Mesenchymal stem cell (in vitro differentiated cells and primary cell): ENCODE results near the gene ESYT2.
A peak's percentile ranks its signal among the peaks of the same experiment; 100 is the strongest.
"Not testable (repeated sequence)": the region's sequence is repeated elsewhere in the genome, so short reads cannot be mapped to it uniquely, and the experiment has no call there.

Experiments
- DNase-seq: peaks from one replicate; pipeline ENCODE4 v3.0.0-alpha.2; 2013
- H2AFZ ChIP-seq: one replicate; pipeline ENCODE4 v1.6.1; 2013; ENCODE audit warnings: low read depth, mild to moderate bottlenecking, control low read depth, inconsistent platforms, low read length, moderate library complexity
- H2AK5ac ChIP-seq: 2 replicates; pipeline ENCODE4 v1.6.1; 2013; ENCODE audit warnings: low read length, moderate library complexity, mild to moderate bottlenecking, inconsistent platforms; ENCODE audit not compliant: severe bottlenecking
- H2BK120ac ChIP-seq: one replicate; pipeline ENCODE4 v1.6.1; 2013; ENCODE audit warnings: low read depth, mild to moderate bottlenecking, inconsistent platforms, low read length, moderate library complexity
- H2BK12ac ChIP-seq, 2 experiments: one replicate each; pipeline ENCODE4 v1.6.1; 2013; ENCODE audit warnings: inconsistent platforms in 2 of 2, low read length in 2 of 2, mild to moderate bottlenecking in 2 of 2, moderate library complexity in 2 of 2, control low read depth in 1 of 2
- H2BK15ac ChIP-seq: one replicate; pipeline ENCODE4 v1.6.1; 2013; ENCODE audit warnings: mild to moderate bottlenecking, low read depth, inconsistent platforms; ENCODE audit not compliant: poor library complexity, severe bottlenecking
- H2BK5ac ChIP-seq: 2 replicates; pipeline ENCODE4 v1.6.1; 2013; ENCODE audit warnings: low read depth, mild to moderate bottlenecking, low read length, control low read depth, inconsistent platforms; ENCODE audit not compliant: poor library complexity, severe bottlenecking
- H3K14ac ChIP-seq, 2 experiments: one replicate each; pipeline ENCODE4 v1.6.1; 2013; ENCODE audit warnings: inconsistent platforms in 2 of 2, low read length in 2 of 2, control low read depth in 1 of 2, mild to moderate bottlenecking in 1 of 2, moderate library complexity in 1 of 2
- H3K18ac ChIP-seq, 2 experiments: one replicate each; pipeline ENCODE4 v1.6.1; 2013; ENCODE audit warnings: inconsistent platforms in 2 of 2, low read length in 2 of 2, control low read depth in 1 of 2, low read depth in 1 of 2, mild to moderate bottlenecking in 1 of 2
- H3K23ac ChIP-seq, 2 experiments: one replicate each; pipeline ENCODE4 v1.6.1; 2013; ENCODE audit warnings: inconsistent platforms in 2 of 2, low read length in 2 of 2, mild to moderate bottlenecking in 2 of 2, moderate library complexity in 2 of 2, control low read depth in 1 of 2
- H3K27ac ChIP-seq: 2 replicates; pipeline ENCODE4 v1.5.1; 2013; ENCODE audit warnings: mild to moderate bottlenecking, moderate library complexity, low read length, control low read depth, inconsistent platforms; ENCODE audit not compliant: poor library complexity, severe bottlenecking
- H3K27me3 ChIP-seq, 2 experiments: 2 replicates each; pipeline versions ENCODE4 v1.6.1 to v1.7.0; 2013; ENCODE audit warnings: low read length in 2 of 2, mild to moderate bottlenecking in 2 of 2, moderate library complexity in 2 of 2, control low read depth in 1 of 2, inconsistent platforms in 1 of 2; ENCODE audit not compliant: control insufficient read depth in 1 of 2, insufficient read depth in 1 of 2
- H3K36me3 ChIP-seq, 2 experiments: 2 replicates each; pipeline versions ENCODE4 v1.6.1 to v1.7.0; 2013; ENCODE audit warnings: low read length in 2 of 2, control low read depth in 1 of 2, inconsistent platforms in 1 of 2, low read depth in 1 of 2, mild to moderate bottlenecking in 1 of 2; ENCODE audit not compliant: insufficient read depth in 2 of 2, control insufficient read depth in 1 of 2
- H3K4ac ChIP-seq, 2 experiments: one replicate each; pipeline ENCODE4 v1.6.1; 2013; ENCODE audit warnings: inconsistent platforms in 2 of 2, low read length in 2 of 2, mild to moderate bottlenecking in 2 of 2, moderate library complexity in 2 of 2, control low read depth in 1 of 2, low read depth in 1 of 2
- H3K4me1 ChIP-seq: 2 replicates; pipeline ENCODE4 v1.6.1; 2013; ENCODE audit warnings: low read depth, low read length, control low read depth; ENCODE audit not compliant: control insufficient read depth, insufficient read depth
- H3K4me2 ChIP-seq: 2 replicates; pipeline ENCODE4 v1.6.1; 2013; ENCODE audit warnings: low read length, mild to moderate bottlenecking, inconsistent platforms; ENCODE audit not compliant: poor library complexity, severe bottlenecking
- H3K4me3 ChIP-seq, 2 experiments: 2 replicates each; pipeline versions ENCODE4 v1.5.1 to v1.7.0; 2013; ENCODE audit warnings: low read length in 2 of 2, mild to moderate bottlenecking in 2 of 2, control low read depth in 1 of 2, low read depth in 1 of 2; ENCODE audit not compliant: insufficient read depth in 1 of 2
- H3K79me1 ChIP-seq: replicated peaks from 2 replicates; pipeline ENCODE4 v1.6.1; 2013; ENCODE audit warnings: mild to moderate bottlenecking, control low read depth, low read length, inconsistent platforms; ENCODE audit not compliant: poor library complexity, severe bottlenecking
- H3K9ac ChIP-seq: 2 replicates; pipeline ENCODE4 v1.7.0; 2013; ENCODE audit warnings: mild to moderate bottlenecking, low read length, moderate library complexity
- H3K9me3 ChIP-seq: 2 replicates; pipeline ENCODE4 v1.7.0; 2013; ENCODE audit warnings: mild to moderate bottlenecking, low read length; ENCODE audit not compliant: control insufficient read depth
- H4K8ac ChIP-seq: one replicate; pipeline ENCODE4 v1.6.1; 2013; ENCODE audit warnings: inconsistent platforms, mild to moderate bottlenecking, low read length, moderate library complexity
- H4K91ac ChIP-seq: one replicate; pipeline ENCODE4 v1.6.1; 2013; ENCODE audit warnings: mild to moderate bottlenecking, low read length, inconsistent platforms
- WGBS: methylation state at CpG from one replicate; pipeline ENCODE4 v1.1.7; 2013; ENCODE audit warnings: mixed read lengths; 5-methylcytosine and 5-hydroxymethylcytosine counted together

Gene ESYT2

GRCh38 chr7:158862985-158863610 is 33.8 kb upstream of the ESYT2 start:
- Histone ChIP-seq H3K9ac (peak overlapping the region; percentile 73), H3K4me1 (peaks cover 11% of the 10 kb centered on the region), H4K91ac (peak overlapping the region; percentile 29), H3K79me1 (peaks cover 34% of the 10 kb centered on the region), H3K4me2 (peak overlapping the region; percentile 80), H3K4me3 (peak overlapping the region; percentile 54 to 65), H3K18ac (peak overlapping the region; percentile 55 to 65), H4K8ac (peak overlapping the region; percentile 45)
- not testable (repeated sequence) for H3K27me3 ChIP-seq, H2AFZ ChIP-seq, H3K9me3 ChIP-seq, H3K27ac ChIP-seq, H2AK5ac ChIP-seq, H2BK12ac ChIP-seq, H3K36me3 ChIP-seq, H3K23ac ChIP-seq, H3K4ac ChIP-seq, H3K14ac ChIP-seq, H2BK5ac ChIP-seq, H2BK120ac ChIP-seq, H2BK15ac ChIP-seq
- 70% methylated on average over 12 of the region's 13 CpGs for WGBS
- DNase-seq = peak; percentile 38

- no peak overlapping the region for H4K8ac ChIP-seq
- WGBS = 97% methylated on average over 10 of the region's 11 CpGs
These were observed 32.8 kb upstream of the ESYT2 start for GRCh38 chr7:158861936-158862704.

GRCh38 chr7:158861004-158861787 is 31.9 kb upstream of the ESYT2 start:
- 66% methylated on average over 15 of the region's 15 CpGs for WGBS

More at GRCh38 chr7:158861936-158862704, 32.8 kb upstream of the ESYT2 start:
- no peaks in the 10 kb centered on the region for H3K27me3 ChIP-seq
- H2AFZ ChIP-seq = no peak overlapping the region
- H3K4me2 ChIP-seq = no peak overlapping the region
- peaks cover 11% of the 10 kb centered on the region for H3K4me1 ChIP-seq
- no peak overlapping the region for H3K27ac ChIP-seq
- H3K9ac ChIP-seq = no peak overlapping the region
- H2BK5ac ChIP-seq = no peak overlapping the region
- no peak overlapping the region for H2BK120ac ChIP-seq
- no peak overlapping the region for H4K91ac ChIP-seq
- no peak overlapping the region for H3K4me3 ChIP-seq
- H2BK12ac ChIP-seq = no peak overlapping the region
- no peak overlapping the region for H3K4ac ChIP-seq
- H3K9me3 ChIP-seq = no peaks in the 10 kb centered on the region
- peaks cover 27% of the 10 kb centered on the region for H3K79me1 ChIP-seq
- no peak overlapping the region for H2AK5ac ChIP-seq
- no peak overlapping the region for H3K23ac ChIP-seq
- no peak overlapping the region for H2BK15ac ChIP-seq
- H3K14ac ChIP-seq = no peak overlapping the region
- no peaks in the 10 kb centered on the region for H3K36me3 ChIP-seq
- DNase-seq = no peak
- H3K18ac ChIP-seq = no peak overlapping the region

GRCh38 chr7:158860394-158860793 is 31.1 kb upstream of the ESYT2 start:
- no peak overlapping the region for H2AK5ac ChIP-seq
- WGBS = no CpG with 5 or more reads among the region's 1 CpG
- peaks cover 8% of the 10 kb centered on the region for H3K4me1 ChIP-seq
- H2BK5ac ChIP-seq = no peak overlapping the region
- no peak overlapping the region for H3K23ac ChIP-seq
- H3K9ac ChIP-seq = no peak overlapping the region
- DNase-seq = no peak
- no peak overlapping the region for H3K14ac ChIP-seq
- H3K4me3 ChIP-seq = no peak overlapping the region
- H3K18ac ChIP-seq = no peak overlapping the region
- H3K4me2 ChIP-seq = no peak overlapping the region
- H3K27me3 ChIP-seq = no peaks in the 10 kb centered on the region
- no peak overlapping the region for H3K4ac ChIP-seq
- no peaks in the 10 kb centered on the region for H3K36me3 ChIP-seq
- no peak overlapping the region for H2BK15ac ChIP-seq
- H4K91ac ChIP-seq = no peak overlapping the region
- H3K9me3 ChIP-seq = no peaks in the 10 kb centered on the region
- H2AFZ ChIP-seq = no peak overlapping the region
- no peak overlapping the region for H2BK12ac ChIP-seq
- peaks cover 16% of the 10 kb centered on the region for H3K79me1 ChIP-seq
- no peak overlapping the region for H3K27ac ChIP-seq
- no peak overlapping the region for H2BK120ac ChIP-seq
- no peak overlapping the region for H4K8ac ChIP-seq

More at GRCh38 chr7:158861004-158861787, 31.9 kb upstream of the ESYT2 start:
- no peak overlapping the region for H3K4me3 ChIP-seq
- H3K18ac ChIP-seq = no peak overlapping the region
- H2BK15ac ChIP-seq = no peak overlapping the region
- H3K4me2 ChIP-seq = no peak overlapping the region
- H2AFZ ChIP-seq = no peak overlapping the region
- H3K27me3 ChIP-seq = no peaks in the 10 kb centered on the region
- H3K27ac ChIP-seq = no peak overlapping the region
- peaks cover 22% of the 10 kb centered on the region for H3K79me1 ChIP-seq
- no peak overlapping the region for H3K14ac ChIP-seq
- no peak for DNase-seq
- H2AK5ac ChIP-seq = no peak overlapping the region
- peaks cover 11% of the 10 kb centered on the region for H3K4me1 ChIP-seq
- H4K91ac ChIP-seq = peak overlapping the region; percentile 7
- no peaks in the 10 kb centered on the region for H3K36me3 ChIP-seq
- no peak overlapping the region for H3K4ac ChIP-seq
- H3K23ac ChIP-seq = no peak overlapping the region
- H2BK12ac ChIP-seq = no peak overlapping the region
- no peak overlapping the region for H4K8ac ChIP-seq
- H2BK120ac ChIP-seq = no peak overlapping the region
- no peaks in the 10 kb centered on the region for H3K9me3 ChIP-seq
- no peak overlapping the region for H2BK5ac ChIP-seq
- H3K9ac ChIP-seq = no peak overlapping the region
